Measurements from ENCODE around the gene PLA2G6. TPM values are rescaled to one million over a fixed set of nuclear protein-coding genes. Genes with fewer than 3 reads are reported as not detected.

PLA2G6 gene
- total RNA-seq, 2 experiments from 2014 or later, result 39.8 to 43.1 TPM

- DNase-seq, result no peak
- CTCF ChIA-PET, result interaction anchor here (0.9 kb wide), 1 partner anchor 46 kb away, joined by 6 read pairs; no protein-coding TSS in a partner anchor
- ATAC-seq, result no peak
- no peaks in the 10 kb centered on the region for H3K9me3 Mint-ChIP-seq (ENCODE audit: insufficient read depth)
- no peaks in the 10 kb centered on the region for H3K4me1 Mint-ChIP-seq (ENCODE audit: low read depth)
- H3K27ac Mint-ChIP-seq, result no peak overlapping the region
- H3K36me3 Mint-ChIP-seq (ENCODE audit: low read depth), result no peaks in the 10 kb centered on the region
- POLR2A ChIA-PET, result no interaction called here
- H3K27me3 Mint-ChIP-seq (ENCODE audit: low read depth), result no peaks in the 10 kb centered on the region
- H3K4me3 Mint-ChIP-seq, result no peak overlapping the region
These were observed 83.8 kb downstream of the PLA2G6 start for GRCh38 chr22:38097557-38098409.

- no peak for ATAC-seq
- Mint-ChIP-seq H3K36me3 (ENCODE audit: low read depth) (no peaks in the 10 kb centered on the region), H3K4me3 (no peak overlapping the region), H3K27me3 (ENCODE audit: low read depth) (no peaks in the 10 kb centered on the region), H3K27ac (no peak overlapping the region), H3K4me1 (ENCODE audit: low read depth) (no peaks in the 10 kb centered on the region), H3K9me3 (ENCODE audit: insufficient read depth) (no peaks in the 10 kb centered on the region)
- ChIA-PET CTCF (no interaction called here), POLR2A (no interaction called here)
- DNase-seq, result no peak
These were observed 84.6 kb downstream of the PLA2G6 start for GRCh38 chr22:38097058-38097457.

GRCh38 chr22:38089474-38089851 lies 92.2 kb downstream of the PLA2G6 start:
- H3K27ac Mint-ChIP-seq, result no peak overlapping the region
- ATAC-seq, result no peak
- H3K36me3 Mint-ChIP-seq (ENCODE audit: low read depth), result no peaks in the 10 kb centered on the region
- peaks cover 7% of the 10 kb centered on the region for H3K27me3 Mint-ChIP-seq (ENCODE audit: low read depth)
- H3K9me3 Mint-ChIP-seq (ENCODE audit: insufficient read depth), result no peaks in the 10 kb centered on the region
- POLR2A ChIA-PET, result no interaction called here
- no peak overlapping the region for H3K4me3 Mint-ChIP-seq
- CTCF ChIA-PET, result interaction anchor here (1.5 kb wide), 1 partner anchor 37 kb away, joined by 4 read pairs; no protein-coding TSS in a partner anchor
- DNase-seq, result no peak
- no peaks in the 10 kb centered on the region for H3K4me1 Mint-ChIP-seq (ENCODE audit: low read depth)

- H3K4me1 Mint-ChIP-seq (ENCODE audit: low read depth), result no peaks in the 10 kb centered on the region
- ChIA-PET POLR2A (no interaction called here), CTCF (interaction anchor here (1.5 kb wide), 1 partner anchor 37 kb away, joined by 4 read pairs; no protein-coding TSS in a partner anchor)
- no peak overlapping the region for H3K4me3 Mint-ChIP-seq
- peaks cover 7% of the 10 kb centered on the region for H3K27me3 Mint-ChIP-seq (ENCODE audit: low read depth)
- H3K36me3 Mint-ChIP-seq (ENCODE audit: low read depth), result no peaks in the 10 kb centered on the region
- no peak overlapping the region for H3K27ac Mint-ChIP-seq
- DNase-seq, result no peak
- ATAC-seq, result no peak
- no peaks in the 10 kb centered on the region for H3K9me3 Mint-ChIP-seq (ENCODE audit: insufficient read depth)
These were observed 92.8 kb downstream of the PLA2G6 start for GRCh38 chr22:38088629-38089473.

- ATAC-seq (no peak), DNase-seq (no peak)
- H3K27ac Mint-ChIP-seq, result no peak overlapping the region
- ChIA-PET POLR2A (no interaction called here), CTCF (no interaction called here)
- H3K9me3 Mint-ChIP-seq (ENCODE audit: insufficient read depth), result no peaks in the 10 kb centered on the region
- no peaks in the 10 kb centered on the region for H3K36me3 Mint-ChIP-seq (ENCODE audit: low read depth)
- H3K4me3 Mint-ChIP-seq, result no peak overlapping the region
- peaks cover 7% of the 10 kb centered on the region for H3K27me3 Mint-ChIP-seq (ENCODE audit: low read depth)
- no peaks in the 10 kb centered on the region for H3K4me1 Mint-ChIP-seq (ENCODE audit: low read depth)
These were observed 93.8 kb downstream of the PLA2G6 start for GRCh38 chr22:38087855-38088254.

- H3K4me3 Mint-ChIP-seq, result no peak overlapping the region
These were observed 94.7 kb downstream of the PLA2G6 start for GRCh38 chr22:38086942-38087341.

GRCh38 chr22:38086001-38086845 lies 95.4 kb downstream of the PLA2G6 start:
- POLR2A ChIA-PET, result no interaction called here
- no peak for ATAC-seq
- H3K4me3 Mint-ChIP-seq, result no peak overlapping the region

More at GRCh38 chr22:38086942-38087341, 94.7 kb downstream of the PLA2G6 start:
- CTCF ChIA-PET, result interaction anchor here (0.6 kb wide), 1 partner anchor 15 kb away, joined by 3 read pairs; no protein-coding TSS in a partner anchor
- POLR2A ChIA-PET, result no interaction called here
- DNase-seq, result no peak
- Mint-ChIP-seq H3K9me3 (ENCODE audit: insufficient read depth) (no peaks in the 10 kb centered on the region), H3K27ac (no peak overlapping the region), H3K36me3 (ENCODE audit: low read depth) (no peaks in the 10 kb centered on the region), H3K27me3 (ENCODE audit: low read depth) (peaks cover 8% of the 10 kb centered on the region), H3K4me1 (ENCODE audit: low read depth) (no peaks in the 10 kb centered on the region)
- ATAC-seq, result no peak

GRCh38 chr22:38085501-38085900 lies 96.1 kb downstream of the PLA2G6 start:
- no peak for DNase-seq
- H3K4me3 Mint-ChIP-seq, result no peak overlapping the region
- POLR2A ChIA-PET, result no interaction called here
- CTCF ChIA-PET, result no interaction called here
- H3K9me3 Mint-ChIP-seq (ENCODE audit: insufficient read depth), result no peaks in the 10 kb centered on the region
- H3K27me3 Mint-ChIP-seq (ENCODE audit: low read depth), result peaks cover 17% of the 10 kb centered on the region
- no peaks in the 10 kb centered on the region for H3K4me1 Mint-ChIP-seq (ENCODE audit: low read depth)
- ATAC-seq, result no peak
- no peaks in the 10 kb centered on the region for H3K36me3 Mint-ChIP-seq (ENCODE audit: low read depth)
- H3K27ac Mint-ChIP-seq, result no peak overlapping the region

More at GRCh38 chr22:38086001-38086845, 95.4 kb downstream of the PLA2G6 start:
- no peak for DNase-seq
- CTCF ChIA-PET, result interaction anchor here (0.6 kb wide), 1 partner anchor 16 kb away, joined by 3 read pairs; no protein-coding TSS in a partner anchor
- Mint-ChIP-seq H3K27ac (no peak overlapping the region), H3K27me3 (ENCODE audit: low read depth) (peaks cover 12% of the 10 kb centered on the region), H3K9me3 (ENCODE audit: insufficient read depth) (no peaks in the 10 kb centered on the region), H3K36me3 (ENCODE audit: low read depth) (no peaks in the 10 kb centered on the region), H3K4me1 (ENCODE audit: low read depth) (no peaks in the 10 kb centered on the region)

- Mint-ChIP-seq H3K27ac (no peak overlapping the region), H3K4me3 (no peak overlapping the region), H3K4me1 (ENCODE audit: low read depth) (no peaks in the 10 kb centered on the region), H3K9me3 (ENCODE audit: insufficient read depth) (no peaks in the 10 kb centered on the region), H3K36me3 (ENCODE audit: low read depth) (no peaks in the 10 kb centered on the region), H3K27me3 (ENCODE audit: low read depth) (peaks cover 17% of the 10 kb centered on the region)
- ChIA-PET POLR2A (no interaction called here), CTCF (no interaction called here)
- ATAC-seq, result no peak
- DNase-seq, result no peak
These were observed 96.6 kb downstream of the PLA2G6 start for GRCh38 chr22:38085056-38085455.

GRCh38 chr22:38083931-38084631 lies 97.5 kb downstream of the PLA2G6 start, which contains the start of gene SLC16A8:
Gene SLC16A8, minus strand, starts transcription at chr22:38084184. Its CDS starts 1,311 bp downstream, at chr22:38082873.
- Mint-ChIP-seq H3K27ac (no peak within 1 kb of the TSS), H3K4me1 (ENCODE audit: low read depth) (no peaks in the 10 kb centered on the region), H3K27me3 (ENCODE audit: low read depth) (peaks cover 20% of the 10 kb centered on the region), H3K4me3 (no peak within 1 kb of the TSS), H3K9me3 (ENCODE audit: insufficient read depth) (no peaks in the 10 kb centered on the region), H3K36me3 (ENCODE audit: low read depth) (no peaks in the 10 kb centered on the region)
- POLR2A ChIA-PET, result no interaction called here
- DNase-seq (no peak), ATAC-seq (no peak)
- CTCF ChIA-PET, result interaction anchor here (1.1 kb wide), 1 partner anchor 32 kb away, joined by 5 read pairs; no protein-coding TSS in a partner anchor

All from activated CD8-positive, alpha-beta T cell treated with anti-CD3 and anti-CD28 coated beads, Interleukin-2, amount 10 ng/mL, durations not matched to agents 7 days and 5 days (primary cell).